C4-2B (cell line): Measurements from ENCODE around the gene ARHGAP22.

Experiments used
- ZFX ChIP-seq: fragments of 450-650 bp; IDR thresholded peaks from 2 replicates; pipeline ENCODE4 v1.6.1; 2017
- TF ChIP-seq, protein P1 (sequence below): fragments of 450-650 bp; conservative IDR thresholded peaks from 2 replicates; pipeline ENCODE4 v1.5.1; 2017; ENCODE audit warnings: mild to moderate bottlenecking

DNA sequence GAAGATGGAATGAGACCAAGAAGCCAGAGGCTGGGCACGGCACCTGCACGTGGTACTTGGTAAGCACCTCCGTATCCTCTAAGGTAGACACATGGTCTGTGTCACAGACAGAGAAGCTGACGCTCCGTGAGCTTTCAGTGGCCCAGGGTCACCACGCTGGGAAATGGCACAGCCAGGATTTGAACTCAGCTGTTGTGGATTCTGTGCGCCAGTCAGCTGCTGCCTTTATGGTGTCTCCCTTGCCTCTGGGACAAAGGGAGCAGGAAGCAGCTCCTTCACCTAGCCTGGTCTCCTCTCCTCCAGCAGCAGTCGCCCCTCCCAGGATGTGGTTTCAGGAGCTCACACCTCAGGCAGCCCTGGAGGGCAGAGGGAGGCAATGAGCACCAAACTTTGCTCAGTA lies 110.8 kb downstream of the ARHGAP22 start:
- TF ChIP-seq, protein P1, sequence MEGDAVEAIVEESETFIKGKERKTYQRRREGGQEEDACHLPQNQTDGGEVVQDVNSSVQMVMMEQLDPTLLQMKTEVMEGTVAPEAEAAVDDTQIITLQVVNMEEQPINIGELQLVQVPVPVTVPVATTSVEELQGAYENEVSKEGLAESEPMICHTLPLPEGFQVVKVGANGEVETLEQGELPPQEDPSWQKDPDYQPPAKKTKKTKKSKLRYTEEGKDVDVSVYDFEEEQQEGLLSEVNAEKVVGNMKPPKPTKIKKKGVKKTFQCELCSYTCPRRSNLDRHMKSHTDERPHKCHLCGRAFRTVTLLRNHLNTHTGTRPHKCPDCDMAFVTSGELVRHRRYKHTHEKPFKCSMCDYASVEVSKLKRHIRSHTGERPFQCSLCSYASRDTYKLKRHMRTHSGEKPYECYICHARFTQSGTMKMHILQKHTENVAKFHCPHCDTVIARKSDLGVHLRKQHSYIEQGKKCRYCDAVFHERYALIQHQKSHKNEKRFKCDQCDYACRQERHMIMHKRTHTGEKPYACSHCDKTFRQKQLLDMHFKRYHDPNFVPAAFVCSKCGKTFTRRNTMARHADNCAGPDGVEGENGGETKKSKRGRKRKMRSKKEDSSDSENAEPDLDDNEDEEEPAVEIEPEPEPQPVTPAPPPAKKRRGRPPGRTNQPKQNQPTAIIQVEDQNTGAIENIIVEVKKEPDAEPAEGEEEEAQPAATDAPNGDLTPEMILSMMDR, result no peak
- TF ChIP-seq ZFX, result no peak
